ENCODE data around the gene STAP1.
"Not testable (repeated sequence)": the region's sequence is repeated elsewhere in the genome, so short reads cannot be mapped to it uniquely, and the experiment has no call there.

The STAP1 gene, protein sequence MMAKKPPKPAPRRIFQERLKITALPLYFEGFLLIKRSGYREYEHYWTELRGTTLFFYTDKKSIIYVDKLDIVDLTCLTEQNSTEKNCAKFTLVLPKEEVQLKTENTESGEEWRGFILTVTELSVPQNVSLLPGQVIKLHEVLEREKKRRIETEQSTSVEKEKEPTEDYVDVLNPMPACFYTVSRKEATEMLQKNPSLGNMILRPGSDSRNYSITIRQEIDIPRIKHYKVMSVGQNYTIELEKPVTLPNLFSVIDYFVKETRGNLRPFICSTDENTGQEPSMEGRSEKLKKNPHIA

DNA sequence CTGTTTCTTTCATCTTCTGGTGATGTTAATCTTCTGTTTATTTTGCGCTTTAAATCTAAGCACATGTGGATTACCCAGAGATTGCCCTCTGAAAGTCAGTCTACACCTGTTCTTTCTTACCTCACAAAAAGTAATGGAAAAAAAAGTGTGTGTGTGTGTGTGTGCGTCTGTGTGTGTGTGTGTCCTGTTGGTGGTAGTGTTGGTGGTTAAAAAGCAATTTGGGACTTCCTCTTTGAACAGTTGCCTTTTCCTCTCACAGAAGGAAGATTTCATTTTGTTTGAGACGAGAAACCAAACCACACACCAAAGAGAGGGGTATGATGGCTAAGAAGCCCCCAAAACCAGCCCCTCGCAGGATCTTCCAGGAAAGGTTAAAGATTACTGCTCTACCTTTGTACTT, at the start of gene STAP1:
TSS of gene STAP1 (plus strand) at position 235 of the 400 bp plus-strand sequence. CDS start at position 318, 83 bp downstream.
- in situ Hi-C loops (cut with HindIII; ENCODE audit: low sequenced_read_pairs), result no loop called here
- DNase-seq (ENCODE audit: low read depth, low spot score), result no peak
- TF ChIP-seq, protein P1, sequence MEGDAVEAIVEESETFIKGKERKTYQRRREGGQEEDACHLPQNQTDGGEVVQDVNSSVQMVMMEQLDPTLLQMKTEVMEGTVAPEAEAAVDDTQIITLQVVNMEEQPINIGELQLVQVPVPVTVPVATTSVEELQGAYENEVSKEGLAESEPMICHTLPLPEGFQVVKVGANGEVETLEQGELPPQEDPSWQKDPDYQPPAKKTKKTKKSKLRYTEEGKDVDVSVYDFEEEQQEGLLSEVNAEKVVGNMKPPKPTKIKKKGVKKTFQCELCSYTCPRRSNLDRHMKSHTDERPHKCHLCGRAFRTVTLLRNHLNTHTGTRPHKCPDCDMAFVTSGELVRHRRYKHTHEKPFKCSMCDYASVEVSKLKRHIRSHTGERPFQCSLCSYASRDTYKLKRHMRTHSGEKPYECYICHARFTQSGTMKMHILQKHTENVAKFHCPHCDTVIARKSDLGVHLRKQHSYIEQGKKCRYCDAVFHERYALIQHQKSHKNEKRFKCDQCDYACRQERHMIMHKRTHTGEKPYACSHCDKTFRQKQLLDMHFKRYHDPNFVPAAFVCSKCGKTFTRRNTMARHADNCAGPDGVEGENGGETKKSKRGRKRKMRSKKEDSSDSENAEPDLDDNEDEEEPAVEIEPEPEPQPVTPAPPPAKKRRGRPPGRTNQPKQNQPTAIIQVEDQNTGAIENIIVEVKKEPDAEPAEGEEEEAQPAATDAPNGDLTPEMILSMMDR (IDR thresholded peaks at IDR 0.05; ENCODE audit: low read depth, low read length), result no peak
- H3K4me3 ChIP-seq (ENCODE audit: low read depth, low read length), result no peak within 1 kb of the TSS

DNA sequence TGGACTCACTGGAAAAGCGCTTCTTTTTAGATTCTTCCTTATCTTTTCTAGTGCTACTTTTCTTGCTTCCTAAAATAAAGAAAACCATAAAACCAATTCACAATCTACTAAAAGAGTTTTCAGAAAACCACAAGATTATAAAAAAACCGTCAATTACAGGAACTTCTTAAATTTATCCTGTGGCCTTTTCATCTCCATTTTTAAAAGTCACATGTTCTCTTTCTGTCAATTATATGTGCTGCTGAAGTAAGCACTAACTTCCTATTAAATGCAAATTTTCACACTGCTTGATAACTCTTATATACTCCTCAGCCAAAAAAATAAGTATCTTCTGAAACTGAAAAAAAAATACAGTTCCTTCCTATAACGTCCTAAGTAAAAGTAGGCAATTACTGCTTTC, 46.0 kb upstream of the STAP1 start:
- H3K4me3 ChIP-seq (ENCODE audit: low read depth, low read length), result no peak overlapping the region
- TF ChIP-seq, protein P1 (IDR thresholded peaks at IDR 0.05; ENCODE audit: low read depth, low read length), result no peak
- in situ Hi-C loops (cut with HindIII; ENCODE audit: low sequenced_read_pairs), result no loop called here
- DNase-seq (ENCODE audit: low read depth, low spot score), result no peak

DNA sequence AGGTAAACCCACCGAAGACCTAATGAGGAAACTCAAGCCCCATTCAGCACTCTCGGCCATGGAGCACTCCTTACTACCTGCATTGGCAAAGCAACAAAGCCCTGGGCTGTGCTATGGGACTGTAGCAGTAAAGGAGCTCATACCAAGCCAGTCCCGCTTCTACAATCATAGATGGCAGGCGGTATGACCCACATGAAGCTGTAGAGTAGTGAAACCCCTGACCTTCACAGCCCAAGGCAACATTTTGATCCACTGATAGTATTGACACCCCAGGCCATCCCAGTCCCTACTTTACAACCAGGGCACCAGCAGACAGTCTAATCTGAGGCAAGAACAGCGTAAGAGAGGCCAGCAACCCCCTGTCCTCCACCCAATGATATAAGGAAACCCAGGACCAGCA, 38.4 kb upstream of the STAP1 start:
- in situ Hi-C loops (cut with HindIII; ENCODE audit: low sequenced_read_pairs), result no loop called here

DNA sequence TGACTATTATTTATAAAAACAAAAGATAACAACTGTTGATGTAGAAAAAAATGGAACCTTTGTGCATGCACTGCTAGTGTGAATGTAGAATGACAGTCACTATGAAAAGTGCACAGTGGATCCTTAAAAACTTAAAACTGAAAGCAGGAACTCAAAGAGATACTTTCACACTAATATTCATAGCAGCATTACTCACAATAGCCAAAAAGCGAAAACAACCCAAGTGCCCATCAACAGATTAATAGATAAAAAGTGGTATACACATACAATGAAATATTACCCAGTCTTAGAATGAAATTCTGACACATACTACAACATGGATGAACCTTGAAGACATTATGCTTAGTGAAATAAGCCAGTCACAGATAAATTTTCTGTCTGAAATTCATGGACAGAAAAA, 37.0 kb upstream of the STAP1 start:
- TF ChIP-seq, protein P1 (IDR thresholded peaks at IDR 0.05; ENCODE audit: low read depth, low read length), result no peak
- no peak for DNase-seq (ENCODE audit: low read depth, low spot score)
- in situ Hi-C loops (cut with HindIII; ENCODE audit: low sequenced_read_pairs), result no loop called here
- no peak overlapping the region for H3K4me3 ChIP-seq (ENCODE audit: low read depth, low read length)

More for the DNA sequence above, 38.4 kb upstream of the STAP1 start:
- no peak overlapping the region for H3K4me3 ChIP-seq (ENCODE audit: low read depth, low read length)
- no peak for DNase-seq (ENCODE audit: low read depth, low spot score)
- TF ChIP-seq, protein P1 (IDR thresholded peaks at IDR 0.05; ENCODE audit: low read depth, low read length), result no peak

DNA sequence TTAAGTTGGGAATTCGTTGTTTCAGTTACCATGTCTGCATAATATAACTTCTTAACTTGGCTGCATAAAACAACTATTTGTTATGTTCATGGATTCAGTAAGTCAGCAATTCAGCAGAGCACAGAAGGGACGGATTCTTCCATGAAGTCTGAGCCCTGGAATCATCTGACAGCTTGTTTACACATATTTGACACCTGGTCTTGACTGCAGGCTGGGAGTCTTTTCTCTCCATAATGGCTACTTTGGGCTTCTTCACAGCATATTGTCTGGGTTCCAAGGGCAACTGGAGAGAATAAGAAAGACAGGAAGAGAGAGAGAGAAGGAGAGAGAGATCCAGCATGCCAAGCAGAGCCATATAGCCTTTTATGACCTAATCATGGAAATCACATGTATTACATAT, 36.3 kb upstream of the STAP1 start:
- H3K4me3 ChIP-seq (ENCODE audit: low read depth, low read length), result no peak overlapping the region
- TF ChIP-seq, protein P1 (IDR thresholded peaks at IDR 0.05; ENCODE audit: low read depth, low read length), result no peak
- DNase-seq (ENCODE audit: low read depth, low spot score), result no peak
- in situ Hi-C loops (cut with HindIII; ENCODE audit: low sequenced_read_pairs), result no loop called here

DNA sequence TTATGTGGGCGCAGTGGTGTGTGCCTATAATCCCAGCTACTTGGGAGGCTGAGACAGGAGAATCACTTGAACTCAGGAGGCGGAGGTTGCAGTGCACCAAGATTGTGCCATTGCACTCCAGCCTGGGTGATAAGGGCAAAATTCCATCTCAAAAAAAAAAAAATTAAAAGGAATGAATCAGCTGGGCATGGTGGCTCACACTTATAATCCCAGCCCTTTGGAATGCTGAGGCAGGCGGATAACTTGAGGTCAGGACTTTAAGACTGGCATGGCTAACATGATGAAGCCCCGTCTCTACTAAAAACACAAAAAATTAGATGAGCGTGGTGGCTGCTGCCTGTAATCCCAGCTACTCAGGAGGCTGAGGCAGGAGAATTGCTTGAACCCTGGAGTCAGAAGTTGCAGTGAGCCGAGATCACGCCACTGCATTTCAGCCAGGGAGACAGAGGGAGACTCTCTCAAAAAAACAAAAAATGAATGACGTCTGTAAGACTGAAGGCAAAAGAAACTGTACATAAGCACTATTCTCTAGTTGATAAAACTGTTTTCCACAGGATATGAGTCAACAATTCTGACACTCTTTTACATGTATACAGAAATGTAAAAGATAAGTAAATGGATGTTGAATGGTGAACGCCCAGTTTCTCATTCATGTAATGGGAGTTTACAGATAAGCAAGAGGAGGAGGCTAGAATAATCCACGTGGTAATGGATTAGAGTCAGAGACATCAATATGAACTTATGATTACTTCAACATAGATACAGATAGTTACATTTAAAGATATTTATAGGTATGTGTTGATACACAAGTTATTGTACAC, 35.5 kb upstream of the STAP1 start:
- TF ChIP-seq, protein P1 (IDR thresholded peaks at IDR 0.05; ENCODE audit: low read depth, low read length), result no peak
- peak; percentile 23 for DNase-seq (ENCODE audit: low read depth, low spot score)
- no peak overlapping the region for H3K4me3 ChIP-seq (ENCODE audit: low read depth, low read length)
- in situ Hi-C loops (cut with HindIII; ENCODE audit: low sequenced_read_pairs), result no loop called here

DNA sequence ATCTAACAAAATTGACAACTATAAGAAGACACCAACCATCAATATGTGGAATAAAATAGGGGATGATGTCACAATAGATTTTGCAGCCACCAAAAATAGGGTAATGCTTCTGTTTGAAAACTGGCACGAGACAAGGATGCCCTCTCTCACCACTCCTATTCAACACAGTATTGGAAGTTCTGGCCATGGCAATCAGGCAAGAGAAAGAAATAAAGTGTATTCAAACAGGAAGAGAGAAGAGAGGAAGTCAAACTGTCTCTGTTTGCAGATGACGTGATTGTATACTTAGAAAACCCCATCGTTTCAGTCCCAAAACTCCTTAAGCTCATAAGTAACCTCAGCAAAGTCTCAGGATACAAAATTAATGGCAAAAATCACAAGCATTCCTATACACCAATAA, 34.4 kb upstream of the STAP1 start:
- in situ Hi-C loops (cut with HindIII; ENCODE audit: low sequenced_read_pairs); H3K4me3 ChIP-seq (ENCODE audit: low read depth, low read length); DNase-seq (ENCODE audit: low read depth, low spot score): not testable (repeated sequence)
